Measurements from ENCODE around the gene ZNF420.

Gene ZNF420

GRCh38 chr19:37136111-37136510 is 57.9 kb downstream of the ZNF420 start:
- Histone ChIP-seq H3K4me3 (ENCODE audit: insufficient read length, low read depth) (no peak overlapping the region), H3K36me3 (ENCODE audit: insufficient read depth, insufficient read length, low read length) (no peaks in the 10 kb centered on the region), H3K27me3 (ENCODE audit: insufficient read depth, insufficient read length) (no peaks in the 10 kb centered on the region), H3K9me3 (ENCODE audit: insufficient read depth, low read length) (peaks cover 61% of the 10 kb centered on the region), H3K9ac (ENCODE audit: insufficient read length, low read depth) (no peak overlapping the region), H3K4me1 (ENCODE audit: insufficient read depth, insufficient read length) (no peaks in the 10 kb centered on the region)
- no peak for TF ChIP-seq SUZ12 (IDR thresholded peaks at IDR 0.05; ENCODE audit: extremely low read depth, insufficient read depth, insufficient read length)
- no peak for TF ChIP-seq YY1 (IDR thresholded peaks at IDR 0.05; ENCODE audit: insufficient read depth, insufficient read length)
- TF ChIP-seq ZNF274 (IDR thresholded peaks at IDR 0.05; ENCODE audit: low read depth, low read length): no peak
- DNase-seq (ENCODE audit: low read depth, low spot score): no peak

- TF ChIP-seq SUZ12 (IDR thresholded peaks at IDR 0.05; ENCODE audit: extremely low read depth, insufficient read depth, insufficient read length) (no peak), YY1 (IDR thresholded peaks at IDR 0.05; ENCODE audit: insufficient read depth, insufficient read length) (no peak), ZNF274 (IDR thresholded peaks at IDR 0.05; ENCODE audit: low read depth, low read length) (no peak)
- H3K4me1 ChIP-seq (ENCODE audit: insufficient read depth, insufficient read length): no peaks in the 10 kb centered on the region
- peaks cover 22% of the 10 kb centered on the region for H3K36me3 ChIP-seq (ENCODE audit: insufficient read depth, insufficient read length, low read length)
- no peak overlapping the region for H3K4me3 ChIP-seq (ENCODE audit: insufficient read length, low read depth)
- peaks cover 39% of the 10 kb centered on the region for H3K9me3 ChIP-seq (ENCODE audit: insufficient read depth, low read length)
- H3K27me3 ChIP-seq (ENCODE audit: insufficient read depth, insufficient read length): no peaks in the 10 kb centered on the region
- DNase-seq (ENCODE audit: low read depth, low spot score): no peak
- no peak overlapping the region for H3K9ac ChIP-seq (ENCODE audit: insufficient read length, low read depth)
Measured at GRCh38 chr19:37148214-37148613, 70.0 kb downstream of the ZNF420 start.

GRCh38 chr19:37160153-37160552 is 81.9 kb downstream of the ZNF420 start:
- no peak overlapping the region for H3K9ac ChIP-seq (ENCODE audit: insufficient read length, low read depth)
- H3K4me3 ChIP-seq (ENCODE audit: insufficient read length, low read depth): no peak overlapping the region
- DNase-seq (ENCODE audit: low read depth, low spot score): no peak
- TF ChIP-seq ZNF274 (IDR thresholded peaks at IDR 0.05; ENCODE audit: low read depth, low read length) (no peak), SUZ12 (IDR thresholded peaks at IDR 0.05; ENCODE audit: extremely low read depth, insufficient read depth, insufficient read length) (no peak), YY1 (IDR thresholded peaks at IDR 0.05; ENCODE audit: insufficient read depth, insufficient read length) (no peak)
- peaks cover 20% of the 10 kb centered on the region for H3K36me3 ChIP-seq (ENCODE audit: insufficient read depth, insufficient read length, low read length)
- H3K27me3 ChIP-seq (ENCODE audit: insufficient read depth, insufficient read length): no peaks in the 10 kb centered on the region
- H3K9me3 ChIP-seq (ENCODE audit: insufficient read depth, low read length): peaks cover 8% of the 10 kb centered on the region
- H3K4me1 ChIP-seq (ENCODE audit: insufficient read depth, insufficient read length): no peaks in the 10 kb centered on the region

GRCh38 chr19:37165635-37166034 is 87.4 kb downstream of the ZNF420 start:
- no peak for TF ChIP-seq YY1 (IDR thresholded peaks at IDR 0.05; ENCODE audit: insufficient read depth, insufficient read length)
- no peak for TF ChIP-seq SUZ12 (IDR thresholded peaks at IDR 0.05; ENCODE audit: extremely low read depth, insufficient read depth, insufficient read length)
- TF ChIP-seq ZNF274 (IDR thresholded peaks at IDR 0.05; ENCODE audit: low read depth, low read length): no peak
- Histone ChIP-seq H3K9ac (ENCODE audit: insufficient read length, low read depth) (no peak overlapping the region), H3K36me3 (ENCODE audit: insufficient read depth, insufficient read length, low read length) (peaks cover 40% of the 10 kb centered on the region), H3K4me3 (ENCODE audit: insufficient read length, low read depth) (no peak overlapping the region), H3K9me3 (ENCODE audit: insufficient read depth, low read length) (no peaks in the 10 kb centered on the region), H3K4me1 (ENCODE audit: insufficient read depth, insufficient read length) (no peaks in the 10 kb centered on the region), H3K27me3 (ENCODE audit: insufficient read depth, insufficient read length) (no peaks in the 10 kb centered on the region)
- DNase-seq (ENCODE audit: low read depth, low spot score): no peak

- Histone ChIP-seq H3K4me1 (ENCODE audit: insufficient read depth, insufficient read length) (no peaks in the 10 kb centered on the region), H3K4me3 (ENCODE audit: insufficient read length, low read depth) (peak within 1 kb of the TSS; percentile 77), H3K27me3 (ENCODE audit: insufficient read depth, insufficient read length) (no peaks in the 10 kb centered on the region), H3K9ac (ENCODE audit: insufficient read length, low read depth) (peak within 1 kb of the TSS; percentile 75), H3K9me3 (ENCODE audit: insufficient read depth, low read length) (no peaks in the 10 kb centered on the region), H3K36me3 (ENCODE audit: insufficient read depth, insufficient read length, low read length) (peaks cover 22% of the 10 kb centered on the region)
- DNase-seq (ENCODE audit: low read depth, low spot score): peak; percentile 86
- peak; percentile 99 for TF ChIP-seq YY1 (IDR thresholded peaks at IDR 0.05; ENCODE audit: insufficient read depth, insufficient read length)
- TF ChIP-seq SUZ12 (IDR thresholded peaks at IDR 0.05; ENCODE audit: extremely low read depth, insufficient read depth, insufficient read length): no peak
Measured at GRCh38 chr19:37172368-37173366, 94.4 kb downstream of the ZNF420 start, which contains the start of gene ZNF585A. Gene ZNF585A, minus strand, starts transcription at chr19:37172695. Its CDS starts 2,785 bp downstream, at chr19:37169910.
